PC-3 (cell line): ENCODE data around the gene ZBTB37.

Source experiments
- CTCF ChIP-seq: fragments of 300-600 bp; sonication (generic); conservative IDR thresholded peaks from 2 replicates; pipeline ENCODE4 v1.5.1; 2017; ENCODE audit warnings: antibody characterized with exemption, low read depth, mild to moderate bottlenecking, low read length
- EZH2 ChIP-seq: fragments of 300-600 bp; sonication (generic); IDR thresholded peaks from one replicate; pipeline ENCODE4 v1.6.1; 2017; ENCODE audit warnings: antibody characterized with exemption, mild to moderate bottlenecking, low read length; ENCODE audit not compliant: unreplicated experiment

GRCh38 chr1:173853074-173853473 lies 15.1 kb upstream of the ZBTB37 start:
- TF ChIP-seq EZH2 = no peak
- no peak for TF ChIP-seq CTCF
